Stomach (tissue), 4 donors: ENCODE data around the gene ACBD3.

ENCODE experiments used
- EP300 ChIP-seq: sonication (generic); formaldehyde crosslinking; IDR thresholded peaks from one replicate; pipeline ENCODE4 v1.6.1; 2017; ENCODE audit warnings: antibody characterized with exemption
- TF ChIP-seq, protein P1 (sequence below), 7 experiments: fragments of 450-650 bp in 4 of 7; fragments of 200-600 bp in 3 of 7; sonication (generic) in 3 of 7; IDR thresholded peaks; one replicate each; pipeline ENCODE4 v1.5.1; 2016 to 2019; ENCODE audit warnings: antibody characterized with exemption in 7 of 7, control low read depth in 2 of 7, mild to moderate bottlenecking in 1 of 7

DNA sequence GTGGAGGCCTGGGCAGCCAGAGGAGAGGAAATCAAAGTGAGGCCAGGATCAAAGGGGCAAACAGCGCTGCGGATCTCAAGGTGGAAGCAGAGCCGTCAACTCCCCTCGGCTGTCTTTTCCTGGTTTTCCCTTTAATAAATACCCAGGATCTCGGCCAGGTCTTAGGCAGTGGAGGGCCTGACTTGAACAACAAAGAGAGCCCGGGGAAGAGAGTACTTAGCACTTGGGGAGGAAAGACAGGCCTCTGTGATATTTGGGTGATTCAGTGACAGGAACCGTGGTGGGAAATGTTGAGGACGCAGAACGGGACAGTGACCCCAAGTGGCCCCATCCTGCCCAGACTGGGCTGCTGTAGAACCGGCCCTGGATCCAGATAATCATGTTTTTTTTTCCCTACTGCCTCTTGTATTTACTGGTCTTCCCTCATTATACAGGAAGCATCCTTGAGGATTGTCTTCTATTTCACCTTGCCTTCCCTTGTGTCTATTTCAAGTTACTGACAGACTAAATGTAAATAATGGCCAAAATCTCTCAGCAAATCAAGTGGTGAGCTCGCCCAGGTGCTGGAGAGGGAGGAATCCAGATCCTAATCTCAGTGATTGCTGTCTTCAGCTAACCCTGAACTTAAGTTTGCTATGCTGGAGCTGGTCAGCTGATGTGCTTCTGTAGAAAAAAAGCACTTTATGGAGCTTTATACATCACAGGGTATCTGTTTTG is 34.1 kb upstream of the ACBD3 start:
- TF ChIP-seq EP300, result no peak
- TF ChIP-seq, protein P1, sequence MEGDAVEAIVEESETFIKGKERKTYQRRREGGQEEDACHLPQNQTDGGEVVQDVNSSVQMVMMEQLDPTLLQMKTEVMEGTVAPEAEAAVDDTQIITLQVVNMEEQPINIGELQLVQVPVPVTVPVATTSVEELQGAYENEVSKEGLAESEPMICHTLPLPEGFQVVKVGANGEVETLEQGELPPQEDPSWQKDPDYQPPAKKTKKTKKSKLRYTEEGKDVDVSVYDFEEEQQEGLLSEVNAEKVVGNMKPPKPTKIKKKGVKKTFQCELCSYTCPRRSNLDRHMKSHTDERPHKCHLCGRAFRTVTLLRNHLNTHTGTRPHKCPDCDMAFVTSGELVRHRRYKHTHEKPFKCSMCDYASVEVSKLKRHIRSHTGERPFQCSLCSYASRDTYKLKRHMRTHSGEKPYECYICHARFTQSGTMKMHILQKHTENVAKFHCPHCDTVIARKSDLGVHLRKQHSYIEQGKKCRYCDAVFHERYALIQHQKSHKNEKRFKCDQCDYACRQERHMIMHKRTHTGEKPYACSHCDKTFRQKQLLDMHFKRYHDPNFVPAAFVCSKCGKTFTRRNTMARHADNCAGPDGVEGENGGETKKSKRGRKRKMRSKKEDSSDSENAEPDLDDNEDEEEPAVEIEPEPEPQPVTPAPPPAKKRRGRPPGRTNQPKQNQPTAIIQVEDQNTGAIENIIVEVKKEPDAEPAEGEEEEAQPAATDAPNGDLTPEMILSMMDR (IDR thresholded peaks at IDR 0.05), result no peak
